ENCODE data around the gene PCDHB11. TPM values are rescaled to one million over a fixed set of nuclear protein-coding genes. Genes with fewer than 3 reads are reported as not detected.

PCDHB11 gene
- polyA plus RNA-seq, 1 donor from 2014 or later, result 2.7 TPM

DNA sequence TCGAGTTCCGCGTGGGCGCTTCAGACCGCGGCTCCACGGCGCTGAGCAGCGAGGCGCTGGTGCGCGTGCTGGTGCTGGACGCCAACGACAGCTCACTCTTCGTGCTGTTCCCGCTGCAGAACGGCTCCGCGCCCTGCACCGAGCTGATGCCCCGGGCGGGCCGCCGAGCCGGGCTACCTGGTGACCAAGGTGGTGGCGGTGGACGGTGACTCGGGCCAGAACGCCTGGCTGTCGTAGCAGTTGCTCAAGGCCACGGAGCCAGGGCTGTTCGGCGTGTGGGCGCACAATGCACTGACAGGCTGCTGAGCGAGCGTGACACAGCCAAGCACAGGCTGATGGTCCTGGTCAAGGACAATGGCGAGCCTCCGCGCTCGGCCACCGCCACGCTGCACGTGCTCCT lies 42.1 kb downstream of the PCDHB11 start:
- H3K9ac ChIP-seq (ENCODE audit: low read length), result no peak overlapping the region
- no peaks in the 10 kb centered on the region for H3F3A ChIP-seq (ENCODE audit: insufficient read depth, low read length, poor library complexity, severe bottlenecking)
- no peaks in the 10 kb centered on the region for H3K9me2 ChIP-seq (ENCODE audit: insufficient read depth, low read length)
- peaks cover 14% of the 10 kb centered on the region for H3K36me3 ChIP-seq (ENCODE audit: insufficient read depth, low read length)
- H4K20me1 ChIP-seq (ENCODE audit: insufficient read depth), result no peaks in the 10 kb centered on the region
- H3K27me3 ChIP-seq (ENCODE audit: insufficient read depth, low read depth, low read length), result no peaks in the 10 kb centered on the region
- no peak overlapping the region for H3K4me2 ChIP-seq (ENCODE audit: low read length)
- H2AFZ ChIP-seq (ENCODE audit: low read depth, low read length), result no peak overlapping the region
- TF ChIP-seq REST (IDR thresholded peaks at IDR 0.05; ENCODE audit: borderline replicate concordance), result no peak
- TF ChIP-seq EZH2 (IDR thresholded peaks at IDR 0.05; ENCODE audit: borderline replicate concordance, insufficient read depth, low read length, poor library complexity, severe bottlenecking), result no peak
- no peak for TF ChIP-seq TAF1 (IDR thresholded peaks at IDR 0.05; ENCODE audit: low read depth)
- no peak for TF ChIP-seq RAD21 (conservative IDR thresholded peaks at IDR 0.05)
- no peak for TF ChIP-seq EP300 (conservative IDR thresholded peaks at IDR 0.05; ENCODE audit: poor library complexity, severe bottlenecking)
- TF ChIP-seq POLR2AphosphoS5 (IDR thresholded peaks at IDR 0.05), result no peak
- TF ChIP-seq, protein P1, sequence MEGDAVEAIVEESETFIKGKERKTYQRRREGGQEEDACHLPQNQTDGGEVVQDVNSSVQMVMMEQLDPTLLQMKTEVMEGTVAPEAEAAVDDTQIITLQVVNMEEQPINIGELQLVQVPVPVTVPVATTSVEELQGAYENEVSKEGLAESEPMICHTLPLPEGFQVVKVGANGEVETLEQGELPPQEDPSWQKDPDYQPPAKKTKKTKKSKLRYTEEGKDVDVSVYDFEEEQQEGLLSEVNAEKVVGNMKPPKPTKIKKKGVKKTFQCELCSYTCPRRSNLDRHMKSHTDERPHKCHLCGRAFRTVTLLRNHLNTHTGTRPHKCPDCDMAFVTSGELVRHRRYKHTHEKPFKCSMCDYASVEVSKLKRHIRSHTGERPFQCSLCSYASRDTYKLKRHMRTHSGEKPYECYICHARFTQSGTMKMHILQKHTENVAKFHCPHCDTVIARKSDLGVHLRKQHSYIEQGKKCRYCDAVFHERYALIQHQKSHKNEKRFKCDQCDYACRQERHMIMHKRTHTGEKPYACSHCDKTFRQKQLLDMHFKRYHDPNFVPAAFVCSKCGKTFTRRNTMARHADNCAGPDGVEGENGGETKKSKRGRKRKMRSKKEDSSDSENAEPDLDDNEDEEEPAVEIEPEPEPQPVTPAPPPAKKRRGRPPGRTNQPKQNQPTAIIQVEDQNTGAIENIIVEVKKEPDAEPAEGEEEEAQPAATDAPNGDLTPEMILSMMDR (IDR thresholded peaks at IDR 0.05; ENCODE audit: poor library complexity, severe bottlenecking), result no peak
- no peak for TF ChIP-seq SMC3 (conservative IDR thresholded peaks at IDR 0.05; ENCODE audit: poor library complexity)
- TF ChIP-seq MXI1 (conservative IDR thresholded peaks at IDR 0.05; ENCODE audit: poor library complexity, severe bottlenecking), result no peak
- H3K27ac ChIP-seq (ENCODE audit: low read length), result no peak overlapping the region
- H3K9me3 ChIP-seq (ENCODE audit: low read length), result peaks cover 34% of the 10 kb centered on the region
- no peak overlapping the region for H3K4me3 ChIP-seq (ENCODE audit: low read length)
- no peaks in the 10 kb centered on the region for H3K79me2 ChIP-seq (replicated peaks; ENCODE audit: insufficient read depth, low read length)

- no peak within 1 kb of the TSS for H2AFZ ChIP-seq (ENCODE audit: low read depth, low read length)
- H3K27ac ChIP-seq (ENCODE audit: low read length), result peak within 1 kb of the TSS; percentile 57
Observed at GRCh38 chr5:141245250-141245717, 45.9 kb downstream of the PCDHB11 start, which contains the start of gene PCDHB15. Gene PCDHB15 (plus strand): TSS chr5:141245395. CDS start chr5:141245579, 184 bp downstream.

More at GRCh38 chr5:141245250-141245717, 45.9 kb downstream of the PCDHB11 start, which contains the start of gene PCDHB15:
- H3K9me3 ChIP-seq (ENCODE audit: low read length), result peaks cover 56% of the 10 kb centered on the region
- TF ChIP-seq REST (IDR thresholded peaks at IDR 0.05; ENCODE audit: borderline replicate concordance) (no peak), TAF1 (IDR thresholded peaks at IDR 0.05; ENCODE audit: low read depth) (no peak), SMC3 (conservative IDR thresholded peaks at IDR 0.05; ENCODE audit: poor library complexity) (peak; percentile 48), EP300 (conservative IDR thresholded peaks at IDR 0.05; ENCODE audit: poor library complexity, severe bottlenecking) (no peak), POLR2AphosphoS5 (IDR thresholded peaks at IDR 0.05) (no peak), EZH2 (IDR thresholded peaks at IDR 0.05; ENCODE audit: borderline replicate concordance, insufficient read depth, low read length, poor library complexity, severe bottlenecking) (no peak), MXI1 (conservative IDR thresholded peaks at IDR 0.05; ENCODE audit: poor library complexity, severe bottlenecking) (no peak), RAD21 (conservative IDR thresholded peaks at IDR 0.05) (peak; percentile 57)
- TF ChIP-seq, protein P1 (IDR thresholded peaks at IDR 0.05; ENCODE audit: poor library complexity, severe bottlenecking), result peak; percentile 51
- H3K36me3 ChIP-seq (ENCODE audit: insufficient read depth, low read length), result peaks cover 14% of the 10 kb centered on the region
- no peaks in the 10 kb centered on the region for H3K27me3 ChIP-seq (ENCODE audit: insufficient read depth, low read depth, low read length)
- peak within 1 kb of the TSS; percentile 55 for H3K4me3 ChIP-seq (ENCODE audit: low read length)
- H3K4me2 ChIP-seq (ENCODE audit: low read length), result no peak within 1 kb of the TSS
- H3F3A ChIP-seq (ENCODE audit: insufficient read depth, low read length, poor library complexity, severe bottlenecking), result no peaks in the 10 kb centered on the region
- H3K79me2 ChIP-seq (replicated peaks; ENCODE audit: insufficient read depth, low read length), result no peaks in the 10 kb centered on the region
- H4K20me1 ChIP-seq (ENCODE audit: insufficient read depth), result no peaks in the 10 kb centered on the region
- peak within 1 kb of the TSS; percentile 45 for H3K9ac ChIP-seq (ENCODE audit: low read length)
- H3K9me2 ChIP-seq (ENCODE audit: insufficient read depth, low read length), result no peaks in the 10 kb centered on the region

All from neural cell (in vitro differentiated cells).